Pancreas (tissue), 10 donors: ENCODE measurements around the gene URB1. TPM values are rescaled to one million over a fixed set of nuclear protein-coding genes. Genes with fewer than 3 reads are reported as not detected.
A peak's percentile ranks its signal among the peaks of the same experiment; 100 is the strongest.
"Not testable (repeated sequence)": the region's sequence is repeated elsewhere in the genome, so short reads cannot be mapped to it uniquely, and the experiment has no call there.

ENCODE experiments used
- ATAC-seq, 4 donors: fragments of 200-7000 bp; cut with Tn5 transposase; one replicate each; pipeline versions ENCODE4 v1.8.0 to v1.9.1; 2020; ENCODE audit warnings: mild to moderate bottlenecking in 4 of 4, moderate library complexity in 4 of 4
- DNase-seq, 6 donors: peaks; one replicate each; pipeline ENCODE4 v3.0.0-alpha.2; 2020
- FAIRE-seq: peaks from 2 replicates; lab custom pipeline; 2012; peaks lifted over from hg19 to GRCh38; lab: Jason Lieb, UNC
- H3K27ac ChIP-seq, 4 donors: fragments of 200-600 bp; sonication (generic); 1 replicate in 3 of 4; 2 replicates in 1 of 4; pipeline versions ENCODE4 v1.5.0 to v1.8.0; 2020
- H3K27me3 ChIP-seq, 4 donors: fragments of 200-600 bp; one replicate each; pipeline ENCODE4 v1.8.0; 2021
- H3K36me3 ChIP-seq, 3 donors: fragments of 200-600 bp; sonication (generic) in 1 of 3; one replicate each; pipeline versions ENCODE4 v1.5.0 to v1.8.0; 2020 to 2021
- H3K4me1 ChIP-seq, 3 donors: fragments of 200-600 bp; one replicate each; pipeline ENCODE4 v1.8.0; 2021
- H3K4me3 ChIP-seq, 4 donors: fragments of 200-600 bp; sonication (generic) in 2 of 4; one replicate each; pipeline versions ENCODE4 v1.5.0 to v1.8.0; 2020 to 2021
- H3K9me3 ChIP-seq, 4 donors: fragments of 200-600 bp; one replicate each; pipeline ENCODE4 v1.8.0; 2021
- CTCF ChIP-seq, 4 donors: fragments of 200-600 bp; sonication (generic) in 3 of 4; IDR thresholded peaks; one replicate each; pipeline versions ENCODE4 v1.5.0 to v1.8.0; 2021; ENCODE audit warnings: antibody characterized with exemption in 4 of 4
- WGBS, 2 donors: extraction: QIAGEN DNeasy Blood & Tissue Kit; methylation state at CpG; one replicate each; pipeline ENCODE4 v1.1.7; 2013; 5-methylcytosine and 5-hydroxymethylcytosine counted together
- intact Hi-C, 3 donors: fragments of 100-400 bp; cut with DNase I; formaldehyde crosslinking; loops; one replicate each; pipeline versions ENCODE4 v1.11.1 to v1.14.2; 2022
- polyA plus RNA-seq, 2 donors: library from polyadenylated mRNA; stranded (reverse); fragments of 200-250 nt; gene quantifications; one replicate each; pipeline ENCODE4 v1.2.3, GENCODE V29; 2013
- total RNA-seq, 6 donors: library from RNA; stranded (reverse); fragmentation: NEBNext Ultra II Directional in 4 of 6; extraction: Animal tissue kit (Norgen Biotek cat#: 25700) in 4 of 6; gene quantifications; one replicate each; pipeline versions ENCODE4 v1.2.1 to v1.2.4, GENCODE V29; 2021 to 2023
- donor health status: healthy with polysubstance abuse.
- donor health status: DM: no; HTN: no; CAD: no; lungs with moderate emphysema.
- donor health status: DM: no; HTN: no; CAD: no.
- donor health status: control.
- donor health status: control.
- donor health status: Bipolar disorder and iron deficiency.
- donor health status: DM: yes; HTN: yes; CAD: no.
- donor health status: DM: no; HTN: no; CAD: no.
- donor health status: DM: no; HTN: no; CAD: no.
- donor health status: DM: yes; HTN: yes; CAD: no.

Gene URB1
- total and polyA plus RNA-seq, 8 donors: 2.9 to 11.0 (median 7.3) TPM

DNA sequence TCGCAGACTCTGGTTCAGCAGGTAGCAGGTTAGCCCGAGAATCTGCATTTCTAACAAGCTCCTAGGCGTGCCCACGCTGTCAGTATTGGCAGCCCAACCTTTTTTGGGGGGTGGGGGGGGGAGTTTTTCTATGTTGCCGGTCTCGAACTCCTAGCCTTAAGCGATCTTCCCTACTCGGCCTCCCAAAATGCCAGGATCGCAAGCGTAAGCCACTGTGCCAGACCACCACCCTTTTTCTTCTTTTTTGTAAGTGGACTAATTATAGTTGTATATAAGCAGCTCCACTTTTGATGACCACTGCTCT, 113.5 kb downstream of the URB1 start:
- ATAC-seq: peak in 1 of 4 donors; percentile 1

DNA sequence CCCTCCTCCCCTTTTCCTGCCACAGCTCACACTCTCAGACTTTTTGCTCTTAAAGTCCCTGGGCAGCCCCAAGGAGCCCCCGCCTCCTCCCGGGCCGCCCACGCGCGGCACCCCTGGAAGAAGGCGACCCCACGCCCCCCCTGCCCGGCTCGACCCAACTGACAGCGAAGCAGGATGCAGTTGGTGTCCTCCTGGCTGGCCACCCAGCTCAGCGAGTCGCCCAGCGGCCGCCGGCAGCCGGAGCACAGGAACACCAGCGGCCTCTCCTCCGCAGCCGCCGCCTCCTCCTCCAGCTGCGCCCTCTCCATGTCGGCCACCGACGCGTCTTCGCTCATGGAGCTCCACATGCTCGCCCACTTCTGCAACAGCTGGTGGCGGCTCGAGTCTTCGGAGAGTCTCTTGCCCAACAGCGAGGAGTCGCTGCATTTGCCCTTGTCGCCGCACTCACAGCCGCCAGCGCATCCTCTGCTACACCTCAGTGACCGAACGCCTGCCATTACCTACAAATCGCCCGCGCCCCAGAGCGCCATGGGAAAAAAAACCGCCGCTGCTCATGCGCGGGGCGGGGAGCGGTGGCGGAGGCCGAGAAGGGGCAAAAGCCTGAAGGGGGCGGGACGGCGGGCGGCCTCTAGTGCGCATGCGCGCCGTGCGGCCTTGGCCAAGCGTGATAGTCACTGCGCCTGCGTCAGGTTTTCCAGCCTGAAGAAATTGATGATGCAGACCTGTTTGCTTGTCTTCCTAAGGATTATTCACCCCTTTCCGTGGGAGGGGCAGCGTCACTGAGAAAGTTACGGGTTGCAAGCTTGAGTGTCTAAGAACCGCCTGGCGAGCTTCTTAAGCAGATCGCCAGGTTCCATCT, 114.1 kb downstream of the URB1 start, which contains the start of gene MIS18A:
Gene MIS18A (minus strand): TSS at position 532 of the 859 bp plus-strand sequence. CDS start 35 bp downstream, at position 497.
- peak within 1 kb of the TSS; percentile 40 to 81 (median 66) for H3K4me3 ChIP-seq
- H3K36me3 ChIP-seq: no peaks in the 10 kb centered on the region
- ATAC-seq (peak; percentile 96 to 100 (median 98)), DNase-seq (peak; percentile 91 to 99 (median 98)), FAIRE-seq (peak; percentile 41)
- H3K9me3 ChIP-seq: no peaks in the 10 kb centered on the region
- peaks cover 0 to 13% (median 0%) of the 10 kb centered on the region in 3 donors for H3K4me1 ChIP-seq
- no peaks in the 10 kb centered on the region for H3K27me3 ChIP-seq
- no peak for TF ChIP-seq CTCF (IDR thresholded peaks at IDR 0.05)
- intact Hi-C loops: no loop called here
- 0% methylated on average over 68 to 69 of the region's 69 CpGs for WGBS, 2 donors
- H3K27ac ChIP-seq: peak within 1 kb of the TSS in 2 of 4 donors; percentile 26 to 53

More for the DNA sequence above, 113.5 kb downstream of the URB1 start:
- H3K27ac ChIP-seq: peak overlapping the region in 2 of 4 donors; percentile 26 to 53
- no peaks in the 10 kb centered on the region for H3K36me3 ChIP-seq
- H3K9me3 ChIP-seq: no peaks in the 10 kb centered on the region
- DNase-seq: no peak
- intact Hi-C loops: no loop called here
- peaks cover 0 to 13% (median 0%) of the 10 kb centered on the region in 3 donors for H3K4me1 ChIP-seq
- no peaks in the 10 kb centered on the region for H3K27me3 ChIP-seq
- FAIRE-seq: no peak
- WGBS, 2 donors: 3% methylated on average over 10 of the region's 10 CpGs
- peak overlapping the region; percentile 40 to 81 (median 66) for H3K4me3 ChIP-seq
- no peak for TF ChIP-seq CTCF (IDR thresholded peaks at IDR 0.05)

DNA sequence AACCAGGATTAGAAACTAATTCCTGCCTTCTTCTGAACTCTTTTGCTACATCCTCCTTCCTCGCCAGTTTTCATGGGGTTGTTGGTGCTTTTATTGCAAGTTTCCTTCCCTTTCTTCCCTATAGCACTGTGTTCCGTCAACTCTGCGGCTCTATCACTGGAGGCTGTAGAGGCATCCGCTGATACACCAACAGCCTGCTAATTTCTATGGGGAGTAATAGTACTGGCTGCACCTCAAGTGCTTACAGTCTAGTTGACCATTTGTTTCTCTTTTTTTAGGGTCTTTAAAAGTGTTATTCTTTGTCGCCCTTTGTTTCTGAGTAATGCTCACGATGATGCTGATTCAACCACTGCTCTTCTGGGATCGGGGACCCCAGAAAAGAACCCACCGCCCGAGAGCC, 114.7 kb downstream of the URB1 start:
- no peak for FAIRE-seq
- Histone ChIP-seq H3K27me3 (no peaks in the 10 kb centered on the region), H3K4me3 (peak overlapping the region; percentile 40 to 81 (median 66)), H3K9me3 (no peaks in the 10 kb centered on the region), H3K27ac (no peak overlapping the region), H3K36me3 (no peaks in the 10 kb centered on the region), H3K4me1 (peaks cover 0 to 13% (median 0%) of the 10 kb centered on the region in 3 donors)
- 3 to 4% methylated on average over 9 of the region's 9 CpGs for WGBS, 2 donors
- DNase-seq: no peak
- ATAC-seq: no peak
- intact Hi-C loops: no loop called here
- no peak for TF ChIP-seq CTCF (IDR thresholded peaks at IDR 0.05)

DNA sequence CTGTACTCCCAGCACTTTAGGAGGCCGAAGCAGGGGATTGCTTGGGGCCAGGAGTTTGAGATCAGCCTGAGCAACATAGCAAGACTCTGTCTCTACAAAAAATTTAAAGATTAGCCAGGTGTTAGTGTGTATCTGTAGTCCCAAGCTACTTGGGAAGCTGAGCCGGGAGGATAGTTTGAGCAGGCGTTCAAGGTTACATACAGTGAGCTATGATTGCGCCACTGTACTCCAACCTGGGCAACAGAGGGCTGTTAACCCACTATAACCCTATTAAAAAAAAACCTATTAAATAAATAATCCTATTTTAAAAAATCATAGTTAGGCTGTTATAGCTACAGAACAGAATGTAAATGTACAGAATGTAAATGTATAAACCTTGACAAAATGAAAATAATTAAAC, 116.1 kb downstream of the URB1 start:
- H3K27ac ChIP-seq: no peak overlapping the region
- ATAC-seq (no peak), DNase-seq (no peak), FAIRE-seq (no peak)
- peaks cover 0 to 13% (median 0%) of the 10 kb centered on the region in 3 donors for H3K4me1 ChIP-seq
- TF ChIP-seq CTCF (IDR thresholded peaks at IDR 0.05): no peak
- H3K27me3 ChIP-seq: no peaks in the 10 kb centered on the region
- WGBS, 2 donors: 51 to 58% methylated on average over 4 of the region's 4 CpGs
- H3K4me3 ChIP-seq: no peak overlapping the region
- no peaks in the 10 kb centered on the region for H3K36me3 ChIP-seq
- intact Hi-C loops: no loop called here
- no peaks in the 10 kb centered on the region for H3K9me3 ChIP-seq

GRCh38 chr21:32270748-32271147, 122.1 kb downstream of the URB1 start:
- 78 to 86% methylated on average over 4 of the region's 4 CpGs for WGBS, 2 donors
- FAIRE-seq (no peak), ATAC-seq (no peak), DNase-seq (no peak)
- Histone ChIP-seq H3K36me3 (peaks cover 0 to 8% (median 0%) of the 10 kb centered on the region in 3 donors), H3K4me1 (no peaks in the 10 kb centered on the region), H3K4me3 (no peak overlapping the region), H3K27me3 (no peaks in the 10 kb centered on the region), H3K27ac (no peak overlapping the region), H3K9me3 (no peaks in the 10 kb centered on the region)
- intact Hi-C loops: no loop called here
- TF ChIP-seq CTCF (IDR thresholded peaks at IDR 0.05): no peak

DNA sequence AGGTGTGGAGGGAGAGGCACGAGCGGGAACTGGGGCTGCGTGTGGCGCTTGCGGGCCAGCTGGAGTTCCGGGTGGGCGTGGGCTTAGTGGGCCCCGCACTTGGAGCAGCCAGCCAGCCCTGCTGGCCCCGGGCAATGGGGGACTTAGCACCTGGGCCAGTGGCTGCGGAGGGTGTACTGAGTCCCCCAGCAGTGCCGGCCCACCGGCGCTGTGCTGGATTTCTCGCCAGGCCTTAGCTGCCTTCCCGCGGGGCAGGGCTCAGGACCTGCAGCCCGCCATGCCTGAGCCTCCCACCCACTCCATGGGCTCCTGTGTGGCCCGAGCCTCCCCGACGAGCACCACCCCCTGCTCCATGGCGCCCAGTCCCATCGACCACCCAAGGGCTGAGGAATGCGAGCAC, 127.5 kb downstream of the URB1 start:
- H3K36me3 ChIP-seq, H3K27ac ChIP-seq, DNase-seq, H3K4me3 ChIP-seq, H3K27me3 ChIP-seq, H3K4me1 ChIP-seq, ATAC-seq, FAIRE-seq, H3K9me3 ChIP-seq: not testable (repeated sequence)
- intact Hi-C loops: loop anchor here in 1 of 3 donors (10.0 kb wide), 1 partner anchor 491 kb away; no protein-coding TSS in a partner anchor
- 91 to 97% methylated on average over 14 to 23 of the region's 23 CpGs for WGBS, 2 donors
